ENCODE data around the gene CDH4.

DNA sequence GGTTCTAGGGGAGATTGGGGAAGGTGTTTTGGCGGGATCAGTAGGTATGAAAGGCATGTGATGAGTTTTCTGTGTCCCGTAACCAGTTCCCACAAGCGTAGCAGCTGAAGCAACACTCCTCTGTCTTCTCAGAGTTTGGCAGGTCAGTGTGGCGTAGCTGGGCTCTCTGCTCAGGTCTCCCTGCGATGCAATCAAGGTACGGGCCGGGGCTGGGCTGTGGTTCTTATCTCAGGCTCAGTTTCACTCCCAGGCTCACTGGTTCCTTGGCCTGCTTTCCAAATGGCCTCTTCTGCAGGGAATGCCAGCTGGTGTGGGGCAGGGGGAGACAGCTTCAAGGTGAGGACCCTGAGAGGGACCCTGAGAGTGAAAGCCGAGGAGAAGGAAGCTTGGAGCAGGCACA, 280.7 kb downstream of the CDH4 start:
- no peak for TF ChIP-seq CTCF (IDR thresholded peaks at IDR 0.05)
- no peak for TF ChIP-seq POLR2A (IDR thresholded peaks at IDR 0.05)
